GM11168 (cell line): ENCODE measurements around the gene RBMX2.

Experiments
- in situ Hi-C: fragments of 300-500 bp; cut with MboI; formaldehyde crosslinking; loops from one replicate; pipeline ENCODE4 v1.12.0; 2022; ENCODE audit warnings: low sequenced_read_pairs; ENCODE audit not compliant: unreplicated experiment

Gene RBMX2

DNA sequence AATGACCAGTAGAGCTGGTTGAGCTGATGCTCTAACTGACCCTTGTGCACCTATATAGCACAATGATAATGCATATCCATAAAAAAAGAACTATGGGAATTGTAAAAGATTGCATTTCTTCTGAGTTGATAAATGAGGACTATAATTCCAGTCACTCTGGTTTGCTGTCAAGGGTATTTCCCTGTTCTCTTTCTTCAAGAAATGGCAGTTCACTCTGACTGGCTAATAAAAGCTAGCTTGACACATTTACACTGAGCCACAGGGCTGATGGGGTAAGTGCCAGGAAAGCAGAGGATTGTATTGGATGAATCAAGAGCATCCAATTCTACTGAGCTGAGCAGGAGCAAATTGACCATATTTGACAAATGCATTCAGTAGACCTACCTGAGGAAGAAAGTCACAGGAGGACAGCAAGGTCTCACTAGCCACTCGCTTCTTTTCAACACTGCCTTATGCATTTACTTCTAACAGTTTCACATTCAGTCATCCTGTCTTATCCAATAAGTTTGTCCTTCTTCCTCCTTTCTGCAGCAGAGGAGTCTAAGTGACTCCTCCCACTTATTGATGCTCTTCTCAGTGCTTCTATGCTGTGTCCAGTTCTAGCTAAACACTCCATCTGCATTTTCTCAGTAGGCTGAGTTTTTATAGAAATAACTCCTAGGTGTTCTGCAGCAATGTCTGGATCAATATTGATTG is 43.0 kb downstream of the RBMX2 start:
- in situ Hi-C loops, result no loop called here

DNA sequence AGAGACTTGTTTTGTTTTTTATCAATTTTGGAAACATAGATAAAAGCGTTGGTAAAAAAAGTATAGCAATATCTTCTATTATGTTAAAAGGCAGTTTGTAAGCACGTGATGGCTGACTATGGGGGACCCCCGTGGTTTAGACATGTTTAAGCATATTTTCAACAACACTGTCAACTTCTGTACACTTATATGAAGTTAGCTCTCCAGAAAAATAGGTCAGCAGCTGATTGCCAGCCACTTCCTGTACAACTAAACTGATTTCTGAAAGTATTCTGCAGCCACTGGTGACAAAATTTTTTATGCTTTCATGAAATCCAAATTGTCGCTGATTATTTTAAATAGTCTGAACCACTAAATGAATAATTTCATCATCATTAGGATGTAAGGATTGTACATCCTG is 45.2 kb downstream of the RBMX2 start:
- in situ Hi-C loops, result no loop called here
